K562 (cell line): ENCODE data around the gene CD82. TPM values are rescaled to one million over a fixed set of nuclear protein-coding genes. Genes with fewer than 3 reads are reported as not detected.
A peak's percentile ranks its signal among the peaks of the same experiment; 100 is the strongest.

Source experiments
- ATAC-seq: fragments of 200-7000 bp; cut with Tn5 transposase; 3 replicates; pipeline ENCODE4 v1.9.1; 2020; ENCODE audit warnings: moderate library complexity
- BruUV-seq: library from RNA; stranded (reverse); fragments of 400-500 nt; replicated peaks from 2 replicates; lab custom pipeline; 2021; lab: Mats Ljungman, UMichigan
- CTCF ChIA-PET: fragments of 300-600 bp; formaldehyde crosslinking; extraction: SDS; loops from one replicate; lab custom pipeline; 2021; ENCODE audit warnings: low intra/inter-chr PET ratio; lab: Yijun Ruan, JAX
- POLR2A ChIA-PET: fragments of 300-600, 350-650 bp; sonication (Branson Sonifier 250); formaldehyde crosslinking; extraction: SDS; loops from one replicate; lab custom pipeline; 2021; ENCODE audit warnings: antibody characterized with exemption, inconsistent platforms; lab: Yijun Ruan, JAX
- DNase-seq, 4 experiments: peaks; one replicate each; pipeline versions ENCODE4 v3.0.0 to v3.0.0-alpha.2; 2011 to 2018; ENCODE audit warnings: low spot score in 3 of 4, mixed read lengths in 3 of 4; ENCODE audit errors: extremely low read depth in 1 of 4
- FAIRE-seq: peaks from 2 replicates; lab custom pipeline; 2011; peaks lifted over from hg19 to GRCh38; lab: Jason Lieb, UNC
- H2AFZ ChIP-seq: 2 replicates; pipeline ENCODE4 v1.6.0; 2011; ENCODE audit warnings: low read depth, low read length, control low read depth, inconsistent platforms
- H3K27ac ChIP-seq: fragments of 200-600 bp; 3 replicates; pipeline ENCODE4 v1.8.0; 2011; ENCODE audit warnings: low read depth, mild to moderate bottlenecking, control low read depth, inconsistent platforms, low read length, moderate library complexity, mixed read lengths; ENCODE audit errors: extremely low read depth
- H3K27me3 ChIP-seq, 2 experiments: fragments of 300-600 bp in 1 of 2; 2 replicates in 1 of 2; 3 replicates in 1 of 2; pipeline versions ENCODE4 v1.6.0 to v1.8.0; 2011; ENCODE audit warnings: inconsistent platforms in 2 of 2, low read length in 2 of 2, mild to moderate bottlenecking in 1 of 2, mixed read lengths in 1 of 2, moderate library complexity in 1 of 2; ENCODE audit not compliant: control insufficient read depth in 2 of 2, insufficient read depth in 2 of 2
- H3K36me3 ChIP-seq: fragments of 300-600 bp; 3 replicates; pipeline ENCODE4 v1.8.0; 2011; ENCODE audit warnings: mild to moderate bottlenecking, low read length, inconsistent platforms; ENCODE audit not compliant: control insufficient read depth, insufficient read depth
- H3K4me1 ChIP-seq, 2 experiments: fragments of 200-600 bp in 1 of 2; replicated peaks in 1 of 2; 2 replicates in 1 of 2; 3 replicates in 1 of 2; pipeline versions ENCODE4 v1.5.1 to v1.8.0; 2011; ENCODE audit warnings: inconsistent platforms in 2 of 2, low read length in 2 of 2, mild to moderate bottlenecking in 1 of 2, mixed read lengths in 1 of 2, moderate library complexity in 1 of 2; ENCODE audit not compliant: control insufficient read depth in 2 of 2, insufficient read depth in 2 of 2
- H3K4me2 ChIP-seq: 2 replicates; pipeline ENCODE4 v1.6.1; 2011; ENCODE audit warnings: low read length, control low read depth, inconsistent platforms, mixed read lengths; ENCODE audit not compliant: insufficient read depth
- H3K4me3 ChIP-seq: fragments of 200-600 bp; sonication (generic), shearing (Covaris generic); 2 replicates; pipeline ENCODE4 v1.5.1; 2016; ENCODE audit warnings: control low read depth, inconsistent platforms
- H3K79me2 ChIP-seq: fragments of 200-600 bp; 3 replicates; pipeline ENCODE4 v1.8.0; 2011; ENCODE audit warnings: low read length, inconsistent platforms; ENCODE audit not compliant: control insufficient read depth, insufficient read depth
- H3K9ac ChIP-seq, 2 experiments: 2 replicates each; pipeline versions ENCODE4 v1.6.0 to v1.6.1; 2011; ENCODE audit warnings: low read depth in 2 of 2, low read length in 2 of 2, control low read depth in 1 of 2, inconsistent platforms in 1 of 2, mild to moderate bottlenecking in 1 of 2, mixed read lengths in 1 of 2; ENCODE audit not compliant: insufficient read depth in 1 of 2
- H3K9me1 ChIP-seq: one replicate; pipeline ENCODE4 v1.6.0; 2011; ENCODE audit warnings: inconsistent platforms, mild to moderate bottlenecking, low read length, moderate library complexity; ENCODE audit not compliant: control insufficient read depth, insufficient read depth
- H3K9me3 ChIP-seq: replicated peaks from 2 replicates; pipeline ENCODE4 v1.5.1; 2011; ENCODE audit warnings: low read depth, low read length, inconsistent platforms; ENCODE audit not compliant: control insufficient read depth, insufficient read depth
- H4K20me1 ChIP-seq: replicated peaks from 2 replicates; pipeline ENCODE4 v1.6.1; 2011; ENCODE audit warnings: low read length, inconsistent platforms, mixed read lengths; ENCODE audit not compliant: control insufficient read depth, insufficient read depth
- CTCF ChIP-seq, 3 experiments: IDR thresholded peaks in 2 of 3; conservative IDR thresholded peaks in 1 of 3; 2 replicates each; pipeline ENCODE4 v1.5.1; 2011 to 2012; ENCODE audit warnings: low read length in 3 of 3, mild to moderate bottlenecking in 3 of 3, control low read depth in 2 of 3, improper control_type of control experiment in 1 of 3, inconsistent platforms in 1 of 3, low read depth in 1 of 3, mixed read lengths in 1 of 3, moderate library complexity in 1 of 3; ENCODE audit not compliant: insufficient read depth in 2 of 3
- DIDO1 ChIP-seq: fragments of 450-650 bp; IDR thresholded peaks from 2 replicates; pipeline ENCODE4 v1.6.1; 2016; ENCODE audit warnings: low read depth, missing biosample characterization, missing genetic modification characterization
- ETS1 ChIP-seq: conservative IDR thresholded peaks from 2 replicates; pipeline ENCODE4 v1.6.1; 2011; ENCODE audit warnings: low read depth, mild to moderate bottlenecking, low read length; ENCODE audit not compliant: control insufficient read depth
- ETV1 ChIP-seq: fragments of 450-650 bp; conservative IDR thresholded peaks from 2 replicates; pipeline ENCODE4 v1.6.1; 2016; ENCODE audit warnings: missing genetic modification characterization, control low read depth, low read depth, missing compliant biosample characterization
- MYNN ChIP-seq, 2 experiments: sonication (generic); formaldehyde crosslinking in 1 of 2; IDR thresholded peaks; 2 replicates each; pipeline versions ENCODE4 v1.5.0 to v1.6.1; 2016 to 2020; ENCODE audit warnings: antibody characterized with exemption in 1 of 2, missing genetic modification reagents in 1 of 2
- SPI1 ChIP-seq: IDR thresholded peaks from 2 replicates; pipeline ENCODE4 v1.6.1; 2011; ENCODE audit warnings: low read depth, low read length, control low read depth, borderline replicate concordance
- ZNF407 ChIP-seq: fragments of 450-650 bp; IDR thresholded peaks from 2 replicates; pipeline ENCODE4 v1.6.1; 2016; ENCODE audit warnings: low read depth
- WGBS: fragments of 100-300 bp; shearing (Covaris generic); methylation state at CpG from one replicate; pipeline ENCODE4 v1.1.6; 2016; ENCODE audit warnings: low coverage, mixed read lengths; ENCODE audit not compliant: insufficient coverage; ENCODE audit errors: missing lambda C conversion rate; 5-methylcytosine and 5-hydroxymethylcytosine counted together
- in situ Hi-C: fragments of 300-500 bp; cut with MboI; formaldehyde crosslinking; loops from 4 replicates; pipeline ENCODE4 v1.15.0; 2018; ENCODE audit warnings: inconsistent platforms, mixed read lengths
- intact Hi-C: fragments of 100-400 bp; cut with micrococcal nuclease; formaldehyde crosslinking; loops from 2 replicates; pipeline ENCODE4 v1.14.2; 2022
- polyA plus RNA-seq, 8 experiments: library from polyadenylated mRNA; depleted of rRNA in 4 of 8; stranded (reverse) in 5 of 8; unstranded in 3 of 8; fragments of >200 nt; fragmentation: Nextera tagmentation in 2 of 8; fragmentation: Illumina TruSeq in 1 of 8; extraction: Ambion mirVana in 2 of 8; extraction: Trizol in 1 of 8; gene quantifications; 2 replicates each; pipeline versions ENCODE4 v1.2.1 to v1.2.3, GENCODE V29; 2011 to 2014; ENCODE audit warnings: inconsistent platforms in 1 of 8, missing spikeins in 1 of 8
- total RNA-seq, 7 experiments: library from RNA; depleted of rRNA in 6 of 7; stranded (reverse); fragments of >200 nt in 6 of 7; fragmentation: Illumina TruSeq in 2 of 7; extraction: Trizol in 2 of 7; gene quantifications; 2 replicates each; pipeline versions ENCODE4 v1.2.1 to v1.2.3, GENCODE V29; 2011 to 2021; ENCODE audit warnings: low replicate concordance in 1 of 7

Gene CD82
- total and polyA plus RNA-seq, 9 of the 15 experiments (the other 6 are each of a cell fraction or from before 2014, with no cell fraction given), result 0.27 to 9.4 (median 3.0) TPM

- DNase-seq, result peak; percentile 64 to 77 (median 70)
- Histone ChIP-seq H3K36me3 (no peaks in the 10 kb centered on the region), H4K20me1 (no peaks in the 10 kb centered on the region), H3K9me1 (no peaks in the 10 kb centered on the region), H3K9me3 (no peaks in the 10 kb centered on the region), H2AFZ (peak overlapping the region; percentile 58; the same call in 1 of the 2 replicates), H3K4me2 (no peak overlapping the region), H3K9ac (no peak overlapping the region), H3K27me3 (peaks cover 28 to 67% of the 10 kb centered on the region in 2 experiments; a peak in 4 of 5 replicates), H3K27ac (no peak overlapping the region), H3K4me1 (peaks cover 7 to 10% of the 10 kb centered on the region in 2 experiments; a peak in 4 of 5 replicates), H3K4me3 (no peak overlapping the region), H3K79me2 (no peaks in the 10 kb centered on the region)
- peak; percentile 98 for ATAC-seq
- POLR2A ChIA-PET, result interaction anchor here (0.7 to 1.0 kb wide), 2 partner anchors 27 to 281 kb away, joined by 3 to 4 read pairs; no protein-coding TSS in a partner anchor
- peak; percentile 80 for FAIRE-seq
- intact Hi-C loops, result no loop called here
- in situ Hi-C loops, result no loop called here
- 7% methylated on average over 10 of the region's 10 CpGs for WGBS
- no TSS peak for BruUV-seq
- CTCF ChIA-PET, result interaction anchor here (0.7 to 1.4 kb wide), 3 partner anchors 76 to 279 kb away, joined by 3 to 8 read pairs (median 5); no protein-coding TSS in a partner anchor
- TF ChIP-seq ETV1 (tag) (peak; percentile 24; the same call in 1 of the 2 replicates), DIDO1 (tag) (peak; percentile 76; the same call in 1 of the 2 replicates), ZNF407 (no peak), ETS1 (0 out of 2 replicates have a peak, but pooled peaks have one; percentile 32), CTCF (IDR thresholded peaks at IDR 0.05 in 2 of 3, conservative IDR thresholded peaks at IDR 0.05 in 1 of 3; ENCODE audit: insufficient read depth in 2 of 3, low read depth in 1 of 3, low read length in 3 of 3) (peak; percentile 71 to 83 (median 77)), SPI1 (0 out of 2 replicates have a peak, but pooled peaks have one; percentile 2), MYNN (IDR thresholded peaks at IDR 0.05) (0 out of 2 replicates have a peak, but pooled peaks have one; percentile 29), MYNN (CRISPR knock-in tag; IDR thresholded peaks at IDR 0.05) (no peak)
Measured at GRCh38 chr11:44632466-44633123, 67.1 kb downstream of the CD82 start.
